HG02870 (cell line): ENCODE data around the gene FCHSD2.

Source experiments
- ATAC-seq: cut with Tn5 transposase; IDR thresholded peaks from one replicate; pipeline ENCODE4 v1.9.1; 2021; ENCODE audit warnings: mild to moderate bottlenecking, moderate library complexity; ENCODE audit not compliant: unreplicated experiment

The FCHSD2 gene

GRCh38 chr11:73172992-73173656 is 31.0 kb upstream of the FCHSD2 start:
- ATAC-seq = no peak

GRCh38 chr11:73171436-73172161 is 29.5 kb upstream of the FCHSD2 start:
- ATAC-seq = no peak

GRCh38 chr11:73170140-73170539 is 28.0 kb upstream of the FCHSD2 start:
- no peak for ATAC-seq

- ATAC-seq = no peak
Measured at GRCh38 chr11:73168925-73169579, 26.9 kb upstream of the FCHSD2 start.

GRCh38 chr11:73167363-73167954 is 25.3 kb upstream of the FCHSD2 start:
- no peak for ATAC-seq

GRCh38 chr11:73164803-73165540 is 22.9 kb upstream of the FCHSD2 start:
- no peak for ATAC-seq

GRCh38 chr11:73163638-73164174 is 21.6 kb upstream of the FCHSD2 start:
- ATAC-seq = no peak

- ATAC-seq = no peak
Measured at GRCh38 chr11:73162196-73162740, 20.1 kb upstream of the FCHSD2 start.

- no peak for ATAC-seq
Measured at GRCh38 chr11:73160005-73160760, 18.1 kb upstream of the FCHSD2 start.

GRCh38 chr11:73159297-73159696 is 17.2 kb upstream of the FCHSD2 start:
- no peak for ATAC-seq

GRCh38 chr11:73158356-73159051 is 16.4 kb upstream of the FCHSD2 start:
- no peak for ATAC-seq

GRCh38 chr11:73157101-73158010 is 15.2 kb upstream of the FCHSD2 start:
- peak; percentile 35 for ATAC-seq

GRCh38 chr11:73156686-73157085 is 14.6 kb upstream of the FCHSD2 start:
- no peak for ATAC-seq

- ATAC-seq = no peak
Measured at GRCh38 chr11:73156114-73156513, 14.0 kb upstream of the FCHSD2 start.

GRCh38 chr11:73155102-73155501 is 13.0 kb upstream of the FCHSD2 start:
- ATAC-seq = no peak

- peak; percentile 42 for ATAC-seq
Measured at GRCh38 chr11:73154178-73154577, 12.1 kb upstream of the FCHSD2 start.

- peak; percentile 60 for ATAC-seq
Measured at GRCh38 chr11:73152861-73153483, 10.9 kb upstream of the FCHSD2 start.
